HepG2 (cell line): ENCODE results near the gene FAF1.

Experiments
- GTF2F1 ChIP-seq: fragments of 150-350 bp; IDR thresholded peaks from 2 replicates; pipeline ENCODE4 v1.6.1; 2014; ENCODE audit warnings: low read length
- HOXA5 ChIP-seq: sonication (generic); formaldehyde crosslinking; IDR thresholded peaks from 2 replicates; pipeline ENCODE4 v1.4.0; 2020; ENCODE audit warnings: missing genetic modification reagents
- KAT7 ChIP-seq: IDR thresholded peaks from 2 replicates; pipeline ENCODE4 v1.6.1; 2018; ENCODE audit warnings: borderline replicate concordance, missing compliant biosample characterization
- MZF1 ChIP-seq: sonication (generic); formaldehyde crosslinking; IDR thresholded peaks from 2 replicates; pipeline ENCODE4 v1.8.1; 2023; ENCODE audit warnings: mild to moderate bottlenecking, missing genetic modification reagents, borderline replicate concordance
- SETDB1 ChIP-seq: sonication (generic); formaldehyde crosslinking; IDR thresholded peaks from 2 replicates; pipeline ENCODE4 v1.5.1; 2020; ENCODE audit warnings: missing genetic modification reagents, mild to moderate bottlenecking, borderline replicate concordance
- TAF1 ChIP-seq: sonication (generic); formaldehyde crosslinking; IDR thresholded peaks from 2 replicates; pipeline ENCODE4 v1.4.0; 2020; ENCODE audit warnings: missing genetic modification reagents
- ZFX ChIP-seq: sonication (generic); formaldehyde crosslinking; IDR thresholded peaks from 2 replicates; pipeline ENCODE4 v1.4.0; 2020; ENCODE audit warnings: mild to moderate bottlenecking, low read depth, missing genetic modification reagents, moderate library complexity
- TF ChIP-seq, protein P1 (sequence below): sonication (generic); formaldehyde crosslinking; IDR thresholded peaks from 2 replicates; pipeline ENCODE4 v1.5.0; 2020; ENCODE audit warnings: mild to moderate bottlenecking, missing genetic modification reagents
- TF ChIP-seq, protein P2 (sequence below): sonication (generic); formaldehyde crosslinking; IDR thresholded peaks from 2 replicates; pipeline ENCODE4 v1.4.0; 2020; ENCODE audit warnings: missing genetic modification reagents, mild to moderate bottlenecking, borderline replicate concordance

DNA sequence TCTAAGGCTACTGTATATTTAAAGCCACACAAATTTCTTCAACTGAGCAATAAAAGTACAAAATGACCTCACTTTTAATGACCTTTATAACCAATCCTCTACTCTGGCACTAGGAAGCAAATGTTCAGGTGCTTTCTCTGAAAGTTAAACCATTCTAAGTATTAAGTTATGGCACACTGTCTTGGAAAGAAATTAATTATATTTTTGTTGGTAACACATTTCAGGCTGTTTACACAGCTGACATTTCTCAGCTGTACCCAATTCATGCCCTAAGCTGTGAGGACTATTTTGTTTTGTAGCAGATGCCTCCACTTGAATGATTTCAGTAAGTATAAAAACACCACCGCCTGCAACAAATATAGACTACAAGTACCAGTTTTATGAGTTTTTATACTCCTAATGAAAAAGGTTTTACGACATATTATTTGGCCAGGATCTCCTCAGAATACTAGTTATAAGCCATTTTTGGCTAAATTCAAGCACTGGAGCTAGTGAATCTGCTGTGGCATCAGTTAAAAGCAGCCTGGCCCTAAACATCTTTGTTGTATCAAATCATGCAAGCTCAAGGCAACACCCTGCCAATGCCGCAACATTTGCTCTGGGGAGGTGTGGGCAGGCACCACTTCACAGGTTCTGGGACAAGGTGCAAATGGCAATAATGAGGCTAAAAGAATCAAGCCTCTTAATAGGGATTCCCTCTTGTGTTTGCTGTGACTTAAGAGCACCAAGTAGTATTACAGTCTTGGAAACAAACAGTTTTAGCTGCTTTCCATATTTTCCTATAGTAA is 308.4 kb downstream of the FAF1 start:
- TF ChIP-seq, protein P1, sequence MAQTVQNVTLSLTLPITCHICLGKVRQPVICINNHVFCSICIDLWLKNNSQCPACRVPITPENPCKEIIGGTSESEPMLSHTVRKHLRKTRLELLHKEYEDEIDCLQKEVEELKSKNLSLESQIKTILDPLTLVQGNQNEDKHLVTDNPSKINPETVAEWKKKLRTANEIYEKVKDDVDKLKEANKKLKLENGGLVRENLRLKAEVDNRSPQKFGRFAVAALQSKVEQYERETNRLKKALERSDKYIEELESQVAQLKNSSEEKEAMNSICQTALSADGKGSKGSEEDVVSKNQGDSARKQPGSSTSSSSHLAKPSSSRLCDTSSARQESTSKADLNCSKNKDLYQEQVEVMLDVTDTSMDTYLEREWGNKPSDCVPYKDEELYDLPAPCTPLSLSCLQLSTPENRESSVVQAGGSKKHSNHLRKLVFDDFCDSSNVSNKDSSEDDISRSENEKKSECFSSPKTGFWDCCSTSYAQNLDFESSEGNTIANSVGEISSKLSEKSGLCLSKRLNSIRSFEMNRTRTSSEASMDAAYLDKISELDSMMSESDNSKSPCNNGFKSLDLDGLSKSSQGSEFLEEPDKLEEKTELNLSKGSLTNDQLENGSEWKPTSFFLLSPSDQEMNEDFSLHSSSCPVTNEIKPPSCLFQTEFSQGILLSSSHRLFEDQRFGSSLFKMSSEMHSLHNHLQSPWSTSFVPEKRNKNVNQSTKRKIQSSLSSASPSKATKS (CRISPR knock-in tag) = no peak
- TF ChIP-seq ZFX = no peak
- no peak for TF ChIP-seq TAF1 (CRISPR knock-in tag)
- TF ChIP-seq SETDB1 (CRISPR knock-in tag) = no peak
- no peak for TF ChIP-seq KAT7
- no peak for TF ChIP-seq HOXA5 (CRISPR knock-in tag)
- no peak for TF ChIP-seq MZF1 (CRISPR knock-in tag)
- TF ChIP-seq, protein P2, sequence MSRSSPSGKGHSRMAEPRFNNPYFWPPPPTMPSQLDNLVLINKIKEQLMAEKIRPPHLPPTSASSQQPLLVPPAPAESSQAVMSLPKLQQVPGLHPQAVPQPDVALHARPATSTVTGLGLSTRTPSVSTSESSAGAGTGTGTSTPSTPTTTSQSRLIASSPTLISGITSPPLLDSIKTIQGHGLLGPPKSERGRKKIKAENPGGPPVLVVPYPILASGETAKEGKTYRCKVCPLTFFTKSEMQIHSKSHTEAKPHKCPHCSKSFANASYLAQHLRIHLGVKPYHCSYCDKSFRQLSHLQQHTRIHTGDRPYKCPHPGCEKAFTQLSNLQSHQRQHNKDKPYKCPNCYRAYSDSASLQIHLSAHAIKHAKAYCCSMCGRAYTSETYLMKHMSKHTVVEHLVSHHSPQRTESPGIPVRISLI (CRISPR knock-in tag) = no peak
- no peak for TF ChIP-seq GTF2F1
